ENCODE results near the gene GRXCR2.
"Not testable (repeated sequence)": the region's sequence is repeated elsewhere in the genome, so short reads cannot be mapped to it uniquely, and the experiment has no call there.

GRXCR2 gene

DNA sequence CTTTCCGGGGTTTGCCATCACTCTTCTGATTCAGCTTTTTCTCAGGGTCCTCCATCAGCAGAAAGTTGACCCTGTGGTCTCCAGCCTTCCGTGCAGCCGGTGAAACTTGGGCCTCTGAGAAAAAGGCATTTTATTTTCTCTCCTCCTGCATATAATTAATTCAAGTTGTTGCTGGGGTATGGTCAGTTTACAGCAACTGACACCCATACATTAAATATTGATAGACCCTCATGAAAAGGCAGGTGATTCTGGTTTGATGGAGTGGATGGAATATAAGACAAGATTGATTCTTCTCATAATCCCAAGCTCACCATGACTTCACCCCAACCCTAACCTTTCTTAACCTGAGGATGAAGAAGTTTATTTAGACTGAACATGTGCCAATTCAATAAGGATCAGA, at the start of gene GRXCR2:
GRXCR2 (minus strand) TSS at position 101 of the 400 bp plus-strand sequence; CDS start at position 55, 46 bp downstream.
- no peak for DNase-seq (ENCODE audit: low read depth)

GRCh38 chr5:145922059-145922458, 49.2 kb upstream of the GRXCR2 start:
- DNase-seq (ENCODE audit: low read depth): no peak

- DNase-seq (ENCODE audit: low read depth): no peak
Observed at GRCh38 chr5:145921211-145921610, 48.4 kb upstream of the GRXCR2 start.

DNA sequence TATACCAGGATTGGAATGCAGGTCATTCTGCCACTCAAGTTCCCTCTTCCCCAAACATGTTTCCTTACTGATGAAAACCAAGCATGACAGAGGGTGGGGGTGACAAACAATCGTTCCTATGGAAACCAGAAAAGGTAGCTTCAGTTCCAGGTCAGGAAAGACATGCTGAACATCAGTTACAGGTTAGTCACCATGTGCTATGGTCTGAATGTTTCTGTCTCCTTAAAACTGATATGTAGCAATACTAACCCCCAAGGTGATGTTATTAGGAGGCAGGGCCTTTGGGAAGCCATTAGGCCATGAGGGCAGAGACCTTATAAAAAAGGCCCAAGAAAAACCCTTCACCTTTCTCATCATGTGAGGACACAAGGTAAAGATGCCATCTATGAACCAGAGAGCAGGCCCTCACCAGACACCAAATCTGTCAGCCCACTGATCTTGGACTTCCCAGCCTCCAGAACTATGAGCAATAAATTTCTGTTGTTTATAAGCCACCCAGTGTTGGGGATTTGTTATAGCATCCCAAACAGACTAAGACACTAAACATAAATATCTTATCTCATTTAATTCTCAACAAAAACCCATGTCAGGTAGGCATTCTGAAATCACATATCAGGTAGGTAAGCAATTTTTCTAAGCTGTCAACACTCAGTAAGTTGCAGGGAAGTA, 47.9 kb upstream of the GRXCR2 start:
- DNase-seq (ENCODE audit: low read depth): no peak

GRCh38 chr5:145919413-145919812, 46.6 kb upstream of the GRXCR2 start:
- no peak for DNase-seq (ENCODE audit: low read depth)

DNA sequence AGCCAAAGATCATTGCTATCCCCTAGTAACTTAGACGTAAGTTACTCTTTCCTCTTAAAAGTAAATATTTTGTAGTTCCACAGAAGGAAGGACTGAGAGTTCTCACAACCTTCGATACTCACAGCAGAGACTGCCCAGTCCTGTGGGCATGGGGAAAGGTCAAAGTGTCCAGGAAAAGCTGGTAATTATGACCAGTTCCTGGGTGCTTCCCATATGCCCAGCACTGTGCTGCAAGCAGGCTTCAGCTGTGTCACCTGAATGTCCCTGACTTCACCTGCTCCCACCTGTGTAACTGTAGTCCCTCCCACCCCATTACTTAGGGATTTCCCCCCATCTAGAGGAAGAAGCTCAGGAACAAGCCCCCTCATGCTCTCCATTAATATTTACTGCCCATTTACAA, 45.6 kb upstream of the GRXCR2 start:
- no peak for DNase-seq (ENCODE audit: low read depth)

GRCh38 chr5:145917288-145917687, 44.5 kb upstream of the GRXCR2 start:
- DNase-seq (ENCODE audit: low read depth): no peak

DNA sequence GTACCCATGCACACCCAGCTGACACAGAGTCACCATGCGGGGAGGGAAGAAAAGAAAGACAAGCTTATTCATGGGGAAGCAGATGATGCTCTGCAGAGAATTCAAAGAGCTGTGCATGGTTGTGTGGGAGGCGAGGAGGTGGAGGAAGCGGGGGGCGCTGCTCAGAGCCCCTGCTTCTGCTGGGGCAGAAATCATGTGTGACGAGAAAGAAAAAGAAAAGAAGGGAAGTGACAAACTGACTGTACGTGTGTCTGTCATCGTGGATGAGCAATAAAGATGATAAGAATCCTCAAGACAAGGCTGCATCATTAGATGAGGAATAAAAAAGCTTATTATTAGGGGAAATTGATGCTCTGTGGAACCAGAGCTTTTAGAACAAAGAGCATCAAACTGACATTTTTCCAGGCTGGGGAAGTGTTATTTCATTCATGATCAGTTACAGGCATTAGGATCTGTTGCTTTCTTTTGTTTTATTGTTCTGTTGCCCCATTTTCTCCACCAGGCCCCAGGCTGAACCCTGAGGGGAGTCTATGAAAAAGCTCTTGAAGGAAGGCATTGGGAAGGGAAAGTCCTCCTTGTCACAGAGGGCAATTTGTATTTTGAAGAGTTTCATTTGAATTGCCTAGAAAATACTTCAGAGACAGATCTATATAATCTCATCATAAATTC, 43.3 kb upstream of the GRXCR2 start:
- DNase-seq (ENCODE audit: low read depth): no peak

DNA sequence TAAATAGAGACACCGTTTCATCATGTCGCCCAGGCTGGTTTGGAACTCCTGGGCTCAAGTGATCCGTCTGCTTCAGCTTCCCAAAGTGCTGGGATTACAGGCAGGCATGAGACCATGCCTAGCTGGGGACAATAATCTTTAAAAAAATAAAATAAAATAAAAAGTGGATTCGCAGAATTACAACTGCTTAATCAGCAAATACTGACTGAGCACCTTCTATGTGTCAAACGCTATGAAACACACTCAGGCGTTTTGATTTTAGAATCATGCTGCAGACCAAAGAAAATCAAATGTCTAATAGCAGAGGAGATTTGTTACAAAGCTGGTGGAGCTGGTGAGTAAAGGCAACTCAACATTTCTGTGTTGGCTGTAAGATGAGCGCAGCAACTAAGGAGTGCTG, 40.9 kb upstream of the GRXCR2 start:
- no peak for DNase-seq (ENCODE audit: low read depth)

- no peak for DNase-seq (ENCODE audit: low read depth)
Observed at GRCh38 chr5:145912594-145912993, 39.8 kb upstream of the GRXCR2 start.

DNA sequence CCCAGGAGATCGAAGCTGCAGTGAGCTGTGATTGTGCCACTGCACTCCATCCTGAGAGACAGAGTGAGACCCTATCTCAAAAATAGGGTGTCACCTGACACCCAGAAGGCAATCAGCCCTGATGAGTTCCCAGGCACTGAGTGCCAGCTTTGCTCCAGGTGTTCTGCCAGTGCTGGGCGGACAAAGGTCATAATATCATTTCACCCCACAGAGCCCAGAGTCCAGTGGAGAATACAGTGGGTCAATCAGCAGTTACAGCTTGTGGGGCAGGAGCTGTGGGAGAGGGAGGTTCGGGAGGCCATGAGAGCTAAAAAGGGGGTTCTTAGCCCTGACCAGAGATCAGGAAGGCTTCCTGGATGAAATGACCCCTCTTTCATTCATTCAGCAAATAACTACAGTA, 39.2 kb upstream of the GRXCR2 start:
- DNase-seq (ENCODE audit: low read depth): no peak

GRCh38 chr5:145911164-145911563, 38.4 kb upstream of the GRXCR2 start:
- no peak for DNase-seq (ENCODE audit: low read depth)

DNA sequence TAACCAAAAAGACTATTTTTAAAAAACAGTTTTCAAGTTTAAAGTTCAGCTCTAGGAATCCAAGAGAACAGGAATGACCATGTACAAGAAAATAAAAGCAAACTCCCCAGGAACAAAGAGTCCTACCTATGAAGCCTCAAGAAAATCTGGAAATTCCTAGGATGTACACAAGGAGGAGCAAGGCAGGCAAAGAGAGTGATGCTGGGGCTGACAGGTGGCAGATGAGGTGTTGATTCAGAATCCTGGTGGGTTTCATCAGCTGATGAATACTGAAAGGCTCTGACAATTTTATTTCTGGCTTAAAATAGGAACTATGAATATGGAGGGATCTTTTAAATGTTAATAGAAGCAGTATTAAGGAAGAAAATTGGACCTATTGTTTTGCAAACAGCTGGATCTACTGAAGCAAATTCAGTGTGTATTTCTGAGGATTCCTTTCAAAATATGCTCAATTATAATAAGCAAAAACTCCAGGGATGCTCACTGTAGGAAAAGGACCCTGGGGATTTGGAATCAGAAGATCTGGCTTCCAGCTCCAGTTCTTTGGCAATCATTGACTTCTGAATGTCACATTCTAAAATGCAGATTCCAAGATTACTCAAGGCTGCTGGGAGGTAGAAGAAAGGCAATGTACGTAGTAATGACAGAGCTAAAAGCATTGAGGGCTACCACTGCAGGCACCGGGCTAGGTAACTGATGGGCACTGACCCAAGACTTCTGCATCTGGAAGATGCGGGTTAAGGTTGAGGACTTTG, 35.6 kb upstream of the GRXCR2 start:
- DNase-seq (ENCODE audit: low read depth): no peak

GRCh38 chr5:145906401-145906800, 33.6 kb upstream of the GRXCR2 start:
- DNase-seq (ENCODE audit: low read depth): no peak

DNA sequence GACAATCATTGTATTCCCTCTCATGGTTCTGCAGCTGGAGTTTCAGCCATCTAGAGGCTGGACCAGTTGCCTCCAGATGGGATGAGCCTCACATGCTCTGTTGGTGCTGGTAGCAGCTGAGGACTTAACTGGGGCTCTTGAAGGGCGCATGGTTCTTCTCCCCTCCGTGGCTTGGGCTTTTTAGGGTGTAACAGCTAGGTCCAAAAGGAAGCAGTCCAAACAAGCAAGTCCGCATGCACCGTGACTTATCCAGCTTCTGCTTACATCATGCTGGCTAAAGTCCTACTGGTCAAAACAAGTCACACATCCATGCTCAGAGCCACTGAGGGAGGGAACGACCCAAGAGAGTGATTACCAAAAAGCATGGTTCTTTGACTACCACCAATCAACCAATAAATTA, 31.9 kb upstream of the GRXCR2 start:
- no peak for DNase-seq (ENCODE audit: low read depth)

GRCh38 chr5:145903867-145904266, 31.1 kb upstream of the GRXCR2 start:
- DNase-seq (ENCODE audit: low read depth): peak; percentile 21

DNA sequence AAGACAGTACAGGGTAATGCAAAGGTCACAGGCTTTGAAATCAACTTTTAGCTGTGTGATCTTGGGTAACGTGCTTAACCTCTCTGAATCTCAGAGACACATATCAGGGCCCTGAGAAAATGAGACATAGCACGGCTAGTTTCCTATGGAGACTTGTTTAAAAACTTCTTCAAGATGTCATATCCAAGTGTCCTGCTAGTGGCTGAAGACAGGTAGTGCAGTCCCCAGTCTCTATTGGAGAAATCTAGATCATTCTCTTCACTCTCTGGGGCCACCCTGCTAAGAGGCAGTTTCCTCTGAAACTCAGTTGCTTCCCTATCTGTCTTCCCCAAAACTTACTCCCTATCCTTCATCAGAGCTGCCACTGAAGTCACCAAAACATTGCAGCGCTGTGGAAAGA, 30.3 kb upstream of the GRXCR2 start:
- no peak for DNase-seq (ENCODE audit: low read depth)

DNA sequence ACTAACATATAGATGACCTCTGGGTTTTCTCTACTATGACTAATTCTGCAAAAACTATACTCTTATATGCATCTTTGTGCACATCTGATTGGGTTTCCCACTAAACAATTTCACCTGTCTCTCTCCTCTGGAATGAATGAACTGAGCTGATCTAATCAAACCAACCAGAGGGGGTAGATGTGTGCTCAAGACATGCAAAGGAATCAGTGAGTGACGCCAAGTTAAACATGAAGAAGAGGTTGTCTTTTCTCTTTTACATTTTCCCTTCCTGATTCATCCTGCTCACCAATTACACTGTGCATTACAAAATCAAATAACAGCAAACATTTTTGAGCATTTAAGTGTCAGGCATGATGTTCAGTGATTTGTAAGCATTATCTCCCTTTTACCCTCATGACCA, 29.6 kb upstream of the GRXCR2 start:
- DNase-seq (ENCODE audit: low read depth): no peak

- no peak for DNase-seq (ENCODE audit: low read depth)
Observed at GRCh38 chr5:145898171-145898570, 25.4 kb upstream of the GRXCR2 start.

- not testable (repeated sequence) for DNase-seq (ENCODE audit: low read depth)
Observed at GRCh38 chr5:145891378-145891777, 18.6 kb upstream of the GRXCR2 start.

- DNase-seq (ENCODE audit: low read depth): no peak
Observed at GRCh38 chr5:145889611-145890010, 16.8 kb upstream of the GRXCR2 start.

- peak; percentile 62 for DNase-seq (ENCODE audit: low read depth)
Observed at GRCh38 chr5:145887976-145888574, 15.3 kb upstream of the GRXCR2 start.

GRCh38 chr5:145887217-145887616, 14.4 kb upstream of the GRXCR2 start:
- DNase-seq (ENCODE audit: low read depth): no peak

All from iris pigment epithelial cell (primary cell).